Measurements from ENCODE around the gene CYP39A1. TPM values are rescaled to one million over a fixed set of nuclear protein-coding genes. Genes with fewer than 3 reads are reported as not detected.

Gene CYP39A1
- total RNA-seq, 1 donor = 4.3 TPM

GRCh38 chr6:46655803-46656202 is 3.2 kb upstream of the CYP39A1 start:
- H2AFZ ChIP-seq (ENCODE audit: low read length) = no peak overlapping the region
- H3K27ac ChIP-seq (ENCODE audit: low read depth, low read length) = no peak overlapping the region
- no peaks in the 10 kb centered on the region for H3K27me3 ChIP-seq (ENCODE audit: insufficient read depth, low read length)
- H3K4me1 ChIP-seq (ENCODE audit: insufficient read depth, low read length) = peaks cover 6% of the 10 kb centered on the region
- H3K9me3 ChIP-seq (ENCODE audit: low read depth, low read length) = no peaks in the 10 kb centered on the region
- H3K79me2 ChIP-seq (ENCODE audit: insufficient read depth, low read length) = no peaks in the 10 kb centered on the region
- TF ChIP-seq CTCF (IDR thresholded peaks at IDR 0.05; ENCODE audit: extremely low read depth, low read depth, low read length) = peak; percentile 30
- H3K36me3 ChIP-seq (ENCODE audit: insufficient read depth, low read length) = no peaks in the 10 kb centered on the region
- no peak overlapping the region for H3K4me2 ChIP-seq (ENCODE audit: insufficient read depth, low read length)
- no peak for DNase-seq (ENCODE audit: insufficient read length, low spot score, missing footprints)
- H3K4me3 ChIP-seq (ENCODE audit: insufficient read depth, low read length) = no peak overlapping the region
- no peaks in the 10 kb centered on the region for H4K20me1 ChIP-seq (ENCODE audit: insufficient read depth, low read length)

GRCh38 chr6:46653439-46654195 is 999 bp upstream of the CYP39A1 start:
- TF ChIP-seq CTCF (IDR thresholded peaks at IDR 0.05; ENCODE audit: extremely low read depth, low read depth, low read length) = no peak

GRCh38 chr6:46652232-46652602 is 401 bp downstream of the CYP39A1 start:
- Histone ChIP-seq H3K27me3 (ENCODE audit: insufficient read depth, low read length) (no peaks in the 10 kb centered on the region), H3K27ac (ENCODE audit: low read depth, low read length) (no peak overlapping the region), H3K4me3 (ENCODE audit: insufficient read depth, low read length) (peak overlapping the region; percentile 95), H3K4me2 (ENCODE audit: insufficient read depth, low read length) (peak overlapping the region; percentile 96), H3K36me3 (ENCODE audit: insufficient read depth, low read length) (no peaks in the 10 kb centered on the region), H3K4me1 (ENCODE audit: insufficient read depth, low read length) (peaks cover 6% of the 10 kb centered on the region), H2AFZ (ENCODE audit: low read length) (peak overlapping the region; percentile 98), H4K20me1 (ENCODE audit: insufficient read depth, low read length) (no peaks in the 10 kb centered on the region), H3K9me3 (ENCODE audit: low read depth, low read length) (no peaks in the 10 kb centered on the region), H3K79me2 (ENCODE audit: insufficient read depth, low read length) (no peaks in the 10 kb centered on the region)
- DNase-seq (ENCODE audit: insufficient read length, low spot score, missing footprints) = no peak
- no peak for TF ChIP-seq CTCF (IDR thresholded peaks at IDR 0.05; ENCODE audit: extremely low read depth, low read depth, low read length)

More at GRCh38 chr6:46653439-46654195, 999 bp upstream of the CYP39A1 start:
- Histone ChIP-seq H3K9me3 (ENCODE audit: low read depth, low read length) (no peaks in the 10 kb centered on the region), H3K4me1 (ENCODE audit: insufficient read depth, low read length) (peaks cover 6% of the 10 kb centered on the region), H3K27me3 (ENCODE audit: insufficient read depth, low read length) (no peaks in the 10 kb centered on the region), H3K79me2 (ENCODE audit: insufficient read depth, low read length) (no peaks in the 10 kb centered on the region), H3K36me3 (ENCODE audit: insufficient read depth, low read length) (no peaks in the 10 kb centered on the region), H3K4me3 (ENCODE audit: insufficient read depth, low read length) (peak overlapping the region; percentile 95), H3K27ac (ENCODE audit: low read depth, low read length) (no peak overlapping the region), H3K4me2 (ENCODE audit: insufficient read depth, low read length) (peak overlapping the region; percentile 96), H4K20me1 (ENCODE audit: insufficient read depth, low read length) (no peaks in the 10 kb centered on the region), H2AFZ (ENCODE audit: low read length) (peak overlapping the region; percentile 98)
- no peak for DNase-seq (ENCODE audit: insufficient read length, low spot score, missing footprints)

- Histone ChIP-seq H4K20me1 (ENCODE audit: insufficient read depth, low read length) (no peaks in the 10 kb centered on the region), H3K4me1 (ENCODE audit: insufficient read depth, low read length) (peaks cover 6% of the 10 kb centered on the region), H3K27me3 (ENCODE audit: insufficient read depth, low read length) (no peaks in the 10 kb centered on the region), H2AFZ (ENCODE audit: low read length) (no peak overlapping the region), H3K4me3 (ENCODE audit: insufficient read depth, low read length) (peak overlapping the region; percentile 95), H3K9me3 (ENCODE audit: low read depth, low read length) (no peaks in the 10 kb centered on the region), H3K27ac (ENCODE audit: low read depth, low read length) (no peak overlapping the region), H3K36me3 (ENCODE audit: insufficient read depth, low read length) (no peaks in the 10 kb centered on the region), H3K79me2 (ENCODE audit: insufficient read depth, low read length) (no peaks in the 10 kb centered on the region), H3K4me2 (ENCODE audit: insufficient read depth, low read length) (peak overlapping the region; percentile 96)
- TF ChIP-seq CTCF (IDR thresholded peaks at IDR 0.05; ENCODE audit: extremely low read depth, low read depth, low read length) = no peak
- DNase-seq (ENCODE audit: insufficient read length, low spot score, missing footprints) = no peak
These were observed 802 bp downstream of the CYP39A1 start for GRCh38 chr6:46651816-46652215.
